GM18517 (cell line): ENCODE data around the gene IGF2BP2.

ENCODE experiments used
- ATAC-seq: cut with Tn5 transposase; IDR thresholded peaks from one replicate; pipeline ENCODE4 v1.9.1; 2021; ENCODE audit warnings: mild to moderate bottlenecking, moderate library complexity; ENCODE audit not compliant: unreplicated experiment

IGF2BP2 gene

DNA sequence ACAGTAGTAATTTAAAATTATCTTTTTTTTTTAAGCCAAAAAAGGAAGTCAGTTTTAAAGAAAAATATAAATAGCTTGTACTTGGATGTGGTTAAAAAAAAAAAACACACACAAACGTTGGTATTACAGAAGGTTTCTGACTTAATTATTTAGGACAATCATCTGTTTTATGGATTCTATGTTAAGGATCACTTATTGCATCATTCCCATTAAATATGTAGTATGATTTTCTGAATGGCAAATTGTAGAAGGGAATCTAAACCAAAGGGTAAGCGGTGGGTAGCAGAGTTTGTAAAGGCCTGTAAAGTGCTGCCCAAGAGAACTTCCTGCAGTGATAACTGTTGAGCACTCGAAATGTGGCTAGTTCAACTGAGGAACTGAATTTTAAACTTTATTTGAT lies 230.8 kb downstream of the IGF2BP2 start:
- no peak for ATAC-seq
